ENCODE data around the gene STAT3.
A peak's percentile ranks its signal among the peaks of the same experiment; 100 is the strongest.
"Not testable (repeated sequence)": the region's sequence is repeated elsewhere in the genome, so short reads cannot be mapped to it uniquely, and the experiment has no call there.

STAT3 gene

GRCh38 chr17:42311240-42312034 is 76.8 kb downstream of the STAT3 start:
- peaks cover 80% of the 10 kb centered on the region for H3K36me3 ChIP-seq (ENCODE audit: control insufficient read depth, insufficient read depth, low read length, severe bottlenecking)
- H3K9ac ChIP-seq (ENCODE audit: low read length), result peak overlapping the region; percentile 81
- H3K27me3 ChIP-seq (replicated peaks; ENCODE audit: control insufficient read depth, insufficient read depth, low read length), result no peaks in the 10 kb centered on the region
- DNase-seq (ENCODE audit: low read depth), result peak; percentile 97
- peaks cover 32% of the 10 kb centered on the region for H3K4me1 ChIP-seq (ENCODE audit: control insufficient read depth, insufficient read depth, low read length)
- peak overlapping the region; percentile 14 for H3K4me3 ChIP-seq (ENCODE audit: low read length)
- H3K9me3 ChIP-seq (ENCODE audit: control insufficient read depth, low read length), result no peaks in the 10 kb centered on the region

- Histone ChIP-seq H3K4me3 (ENCODE audit: low read length) (peak overlapping the region; percentile 1), H3K9ac (ENCODE audit: low read length) (peak overlapping the region; percentile 81), H3K27me3 (replicated peaks; ENCODE audit: control insufficient read depth, insufficient read depth, low read length) (no peaks in the 10 kb centered on the region), H3K9me3 (ENCODE audit: control insufficient read depth, low read length) (no peaks in the 10 kb centered on the region), H3K4me1 (ENCODE audit: control insufficient read depth, insufficient read depth, low read length) (peaks cover 32% of the 10 kb centered on the region), H3K36me3 (ENCODE audit: control insufficient read depth, insufficient read depth, low read length, severe bottlenecking) (peaks cover 80% of the 10 kb centered on the region)
- no peak for DNase-seq (ENCODE audit: low read depth)
These were observed 77.4 kb downstream of the STAT3 start for GRCh38 chr17:42310787-42311215.

- peaks cover 32% of the 10 kb centered on the region for H3K4me1 ChIP-seq (ENCODE audit: control insufficient read depth, insufficient read depth, low read length)
- no peaks in the 10 kb centered on the region for H3K27me3 ChIP-seq (replicated peaks; ENCODE audit: control insufficient read depth, insufficient read depth, low read length)
- peak overlapping the region; percentile 81 for H3K9ac ChIP-seq (ENCODE audit: low read length)
- H3K4me3 ChIP-seq (ENCODE audit: low read length), result no peak overlapping the region
- no peaks in the 10 kb centered on the region for H3K9me3 ChIP-seq (ENCODE audit: control insufficient read depth, low read length)
- no peak for DNase-seq (ENCODE audit: low read depth)
- H3K36me3 ChIP-seq (ENCODE audit: control insufficient read depth, insufficient read depth, low read length, severe bottlenecking), result peaks cover 80% of the 10 kb centered on the region
These were observed 78.1 kb downstream of the STAT3 start for GRCh38 chr17:42309986-42310786.

- Histone ChIP-seq H3K4me3 (ENCODE audit: low read length) (no peak overlapping the region), H3K4me1 (ENCODE audit: control insufficient read depth, insufficient read depth, low read length) (peaks cover 32% of the 10 kb centered on the region), H3K9ac (ENCODE audit: low read length) (peak overlapping the region; percentile 81), H3K36me3 (ENCODE audit: control insufficient read depth, insufficient read depth, low read length, severe bottlenecking) (peaks cover 78% of the 10 kb centered on the region), H3K9me3 (ENCODE audit: control insufficient read depth, low read length) (no peaks in the 10 kb centered on the region), H3K27me3 (replicated peaks; ENCODE audit: control insufficient read depth, insufficient read depth, low read length) (no peaks in the 10 kb centered on the region)
- DNase-seq (ENCODE audit: low read depth), result no peak
These were observed 79.1 kb downstream of the STAT3 start for GRCh38 chr17:42309142-42309541.

GRCh38 chr17:42308446-42308845 is 79.8 kb downstream of the STAT3 start:
- peaks cover 78% of the 10 kb centered on the region for H3K36me3 ChIP-seq (ENCODE audit: control insufficient read depth, insufficient read depth, low read length, severe bottlenecking)
- no peak overlapping the region for H3K4me3 ChIP-seq (ENCODE audit: low read length)
- H3K4me1 ChIP-seq (ENCODE audit: control insufficient read depth, insufficient read depth, low read length), result peaks cover 29% of the 10 kb centered on the region
- H3K27me3 ChIP-seq (replicated peaks; ENCODE audit: control insufficient read depth, insufficient read depth, low read length), result no peaks in the 10 kb centered on the region
- no peaks in the 10 kb centered on the region for H3K9me3 ChIP-seq (ENCODE audit: control insufficient read depth, low read length)
- DNase-seq (ENCODE audit: low read depth), result no peak
- H3K9ac ChIP-seq (ENCODE audit: low read length), result peak overlapping the region; percentile 81

GRCh38 chr17:42307362-42307927 is 80.8 kb downstream of the STAT3 start:
- no peak overlapping the region for H3K9ac ChIP-seq (ENCODE audit: low read length)
- no peak for DNase-seq (ENCODE audit: low read depth)
- H3K27me3 ChIP-seq (replicated peaks; ENCODE audit: control insufficient read depth, insufficient read depth, low read length), result no peaks in the 10 kb centered on the region
- H3K4me3 ChIP-seq (ENCODE audit: low read length), result no peak overlapping the region
- peaks cover 29% of the 10 kb centered on the region for H3K4me1 ChIP-seq (ENCODE audit: control insufficient read depth, insufficient read depth, low read length)
- no peaks in the 10 kb centered on the region for H3K9me3 ChIP-seq (ENCODE audit: control insufficient read depth, low read length)
- H3K36me3 ChIP-seq (ENCODE audit: control insufficient read depth, insufficient read depth, low read length, severe bottlenecking), result peaks cover 83% of the 10 kb centered on the region

- Histone ChIP-seq H3K27me3 (replicated peaks; ENCODE audit: control insufficient read depth, insufficient read depth, low read length) (no peaks in the 10 kb centered on the region), H3K4me3 (ENCODE audit: low read length) (no peak overlapping the region), H3K9ac (ENCODE audit: low read length) (no peak overlapping the region), H3K36me3 (ENCODE audit: control insufficient read depth, insufficient read depth, low read length, severe bottlenecking) (peaks cover 95% of the 10 kb centered on the region), H3K4me1 (ENCODE audit: control insufficient read depth, insufficient read depth, low read length) (peaks cover 21% of the 10 kb centered on the region), H3K9me3 (ENCODE audit: control insufficient read depth, low read length) (no peaks in the 10 kb centered on the region)
- no peak for DNase-seq (ENCODE audit: low read depth)
These were observed 81.9 kb downstream of the STAT3 start for GRCh38 chr17:42306385-42306667.

- Histone ChIP-seq H3K36me3 (ENCODE audit: control insufficient read depth, insufficient read depth, low read length, severe bottlenecking) (peaks cover 97% of the 10 kb centered on the region), H3K4me1 (ENCODE audit: control insufficient read depth, insufficient read depth, low read length) (peaks cover 15% of the 10 kb centered on the region), H3K4me3 (ENCODE audit: low read length) (no peak overlapping the region), H3K27me3 (replicated peaks; ENCODE audit: control insufficient read depth, insufficient read depth, low read length) (no peaks in the 10 kb centered on the region), H3K9ac (ENCODE audit: low read length) (no peak overlapping the region), H3K9me3 (ENCODE audit: control insufficient read depth, low read length) (no peaks in the 10 kb centered on the region)
- no peak for DNase-seq (ENCODE audit: low read depth)
These were observed 82.5 kb downstream of the STAT3 start for GRCh38 chr17:42305543-42306384.

- H3K36me3 ChIP-seq (ENCODE audit: control insufficient read depth, insufficient read depth, low read length, severe bottlenecking), result peaks cover 92% of the 10 kb centered on the region
- not testable (repeated sequence) for DNase-seq (ENCODE audit: low read depth)
These were observed 83.3 kb downstream of the STAT3 start for GRCh38 chr17:42305031-42305330.

GRCh38 chr17:42304187-42305030 is 83.8 kb downstream of the STAT3 start:
- Histone ChIP-seq H3K4me3 (ENCODE audit: low read length) (no peak overlapping the region), H3K9me3 (ENCODE audit: control insufficient read depth, low read length) (no peaks in the 10 kb centered on the region)

More at GRCh38 chr17:42305031-42305330, 83.3 kb downstream of the STAT3 start:
- not testable (repeated sequence) for H3K9me3 ChIP-seq (ENCODE audit: control insufficient read depth, low read length); H3K27me3 ChIP-seq (replicated peaks; ENCODE audit: control insufficient read depth, insufficient read depth, low read length); H3K4me1 ChIP-seq (ENCODE audit: control insufficient read depth, insufficient read depth, low read length); H3K9ac ChIP-seq (ENCODE audit: low read length); H3K4me3 ChIP-seq (ENCODE audit: low read length)

More at GRCh38 chr17:42304187-42305030, 83.8 kb downstream of the STAT3 start:
- Histone ChIP-seq H3K4me1 (ENCODE audit: control insufficient read depth, insufficient read depth, low read length) (peaks cover 2% of the 10 kb centered on the region), H3K9ac (ENCODE audit: low read length) (no peak overlapping the region), H3K36me3 (ENCODE audit: control insufficient read depth, insufficient read depth, low read length, severe bottlenecking) (peaks cover 89% of the 10 kb centered on the region), H3K27me3 (replicated peaks; ENCODE audit: control insufficient read depth, insufficient read depth, low read length) (no peaks in the 10 kb centered on the region)
- no peak for DNase-seq (ENCODE audit: low read depth)
